GM12865 (cell line): Measurements from ENCODE around the gene PPP4R1.

ENCODE experiments used
- DNase-seq: peaks from one replicate; pipeline ENCODE4 v3.0.0; 2010; ENCODE audit warnings: low read depth
- H3K4me3 ChIP-seq: 2 replicates; pipeline ENCODE4 v1.5.1; 2011; ENCODE audit warnings: mild to moderate bottlenecking, low read depth, low read length, control low read depth
- TF ChIP-seq, protein P1 (sequence below): IDR thresholded peaks from 2 replicates; pipeline ENCODE4 v1.5.1; 2011; ENCODE audit warnings: low read length, control low read depth, low read depth, inconsistent platforms; ENCODE audit not compliant: insufficient read depth; ENCODE audit errors: missing control alignments

Gene PPP4R1

DNA sequence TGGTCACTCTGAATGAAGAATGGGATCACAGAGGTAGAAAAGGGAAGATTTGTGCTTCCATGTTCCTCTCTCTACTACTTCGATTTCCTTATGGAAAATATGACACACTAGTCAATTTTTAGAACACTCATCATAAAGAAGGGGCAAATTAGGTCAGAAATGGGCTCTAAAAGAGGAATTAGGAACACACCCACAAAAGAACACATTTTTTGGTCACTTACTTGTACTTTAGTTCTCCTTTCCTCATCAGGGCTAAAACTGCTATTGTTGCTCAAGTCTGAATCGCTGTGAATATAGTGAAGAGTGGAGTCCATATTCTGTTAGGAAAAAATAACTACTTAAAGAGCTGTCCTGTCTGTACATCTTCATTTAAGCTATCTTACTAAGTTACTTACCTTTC is 52.6 kb downstream of the PPP4R1 start:
- no peak overlapping the region for H3K4me3 ChIP-seq
- DNase-seq = no peak
- TF ChIP-seq, protein P1, sequence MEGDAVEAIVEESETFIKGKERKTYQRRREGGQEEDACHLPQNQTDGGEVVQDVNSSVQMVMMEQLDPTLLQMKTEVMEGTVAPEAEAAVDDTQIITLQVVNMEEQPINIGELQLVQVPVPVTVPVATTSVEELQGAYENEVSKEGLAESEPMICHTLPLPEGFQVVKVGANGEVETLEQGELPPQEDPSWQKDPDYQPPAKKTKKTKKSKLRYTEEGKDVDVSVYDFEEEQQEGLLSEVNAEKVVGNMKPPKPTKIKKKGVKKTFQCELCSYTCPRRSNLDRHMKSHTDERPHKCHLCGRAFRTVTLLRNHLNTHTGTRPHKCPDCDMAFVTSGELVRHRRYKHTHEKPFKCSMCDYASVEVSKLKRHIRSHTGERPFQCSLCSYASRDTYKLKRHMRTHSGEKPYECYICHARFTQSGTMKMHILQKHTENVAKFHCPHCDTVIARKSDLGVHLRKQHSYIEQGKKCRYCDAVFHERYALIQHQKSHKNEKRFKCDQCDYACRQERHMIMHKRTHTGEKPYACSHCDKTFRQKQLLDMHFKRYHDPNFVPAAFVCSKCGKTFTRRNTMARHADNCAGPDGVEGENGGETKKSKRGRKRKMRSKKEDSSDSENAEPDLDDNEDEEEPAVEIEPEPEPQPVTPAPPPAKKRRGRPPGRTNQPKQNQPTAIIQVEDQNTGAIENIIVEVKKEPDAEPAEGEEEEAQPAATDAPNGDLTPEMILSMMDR = no peak

GRCh38 chr18:9559253-9559652 is 55.1 kb downstream of the PPP4R1 start:
- no peak for DNase-seq
- H3K4me3 ChIP-seq = no peak overlapping the region
- TF ChIP-seq, protein P1 = no peak

GRCh38 chr18:9558387-9559064 is 55.8 kb downstream of the PPP4R1 start:
- no peak for DNase-seq
- H3K4me3 ChIP-seq = no peak overlapping the region
- TF ChIP-seq, protein P1 = no peak

DNA sequence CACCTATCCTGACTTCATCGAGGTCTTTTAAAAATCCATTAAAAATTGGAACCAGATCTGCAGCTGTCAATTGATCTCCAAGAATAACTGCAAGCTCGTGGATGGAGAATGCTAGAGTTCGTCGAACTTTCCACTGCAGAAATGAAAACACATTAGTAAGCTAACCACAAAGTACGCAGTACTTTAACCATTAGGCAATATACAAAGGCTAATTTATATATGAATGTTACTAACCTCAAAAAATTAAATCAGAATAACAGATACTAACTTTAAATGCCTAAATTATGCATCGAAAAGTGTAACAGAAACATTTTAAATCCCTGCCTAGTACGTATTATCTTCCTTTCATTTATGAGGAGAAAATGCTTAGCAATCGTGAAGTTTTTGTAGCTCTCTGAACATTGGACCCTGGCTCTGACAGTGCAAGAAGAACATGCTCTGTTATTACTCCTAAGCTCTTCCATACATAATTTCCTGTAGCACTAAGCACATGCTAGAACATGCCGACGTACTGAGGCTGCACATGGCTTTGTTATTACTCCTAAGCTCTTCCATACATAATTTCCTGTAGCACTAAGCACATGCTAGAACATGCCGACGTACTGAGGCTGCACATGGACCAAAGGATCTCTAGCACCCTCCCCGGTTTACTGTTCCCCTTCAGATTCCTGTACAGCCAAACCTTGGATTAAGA is 57.0 kb downstream of the PPP4R1 start:
- H3K4me3 ChIP-seq = no peak overlapping the region
- no peak for DNase-seq
- TF ChIP-seq, protein P1 = no peak

DNA sequence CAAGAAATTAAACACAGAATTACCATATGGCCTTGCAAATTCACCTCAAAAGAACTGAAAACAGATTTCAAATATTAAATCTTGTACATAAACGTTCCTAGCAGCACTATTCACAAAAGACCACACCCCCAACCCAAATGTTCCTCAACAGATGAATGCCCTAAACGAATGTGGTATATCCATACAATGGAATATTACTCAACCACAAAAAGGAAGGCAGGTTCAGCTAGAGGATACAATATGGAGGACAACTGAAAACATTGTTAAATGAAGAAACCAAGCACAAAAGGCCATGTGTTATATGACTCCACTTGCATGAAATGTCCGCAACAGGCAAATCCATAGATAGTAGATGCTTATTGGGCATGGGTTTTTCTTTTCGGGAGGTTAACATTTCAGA is 61.7 kb downstream of the PPP4R1 start:
- TF ChIP-seq, protein P1 = no peak
- H3K4me3 ChIP-seq = no peak overlapping the region
- DNase-seq = no peak

DNA sequence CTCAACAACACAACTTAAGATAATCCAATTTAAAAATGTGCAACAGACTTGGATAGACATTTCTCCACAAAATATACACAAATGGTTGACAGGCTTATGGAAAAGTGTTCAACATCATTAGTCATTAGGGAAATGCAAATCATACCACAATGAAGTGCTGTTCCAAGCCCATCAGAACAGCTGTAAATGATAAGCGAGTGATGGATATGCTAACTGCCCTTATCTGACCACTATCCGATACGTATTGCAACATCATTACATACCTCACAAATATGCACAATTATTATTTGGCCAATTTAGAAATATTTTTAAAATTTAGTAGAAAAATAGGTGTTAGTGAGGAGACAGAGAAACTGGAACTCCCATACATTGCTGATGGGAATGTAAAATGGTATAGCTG is 62.2 kb downstream of the PPP4R1 start:
- no peak for DNase-seq
- no peak overlapping the region for H3K4me3 ChIP-seq
- TF ChIP-seq, protein P1 = no peak
